HL-60 (cell line): ENCODE measurements around the gene FN3KRP.
A peak's percentile ranks its signal among the peaks of the same experiment; 100 is the strongest.

Source experiments
- GABPA ChIP-seq: IDR thresholded peaks from 2 replicates; pipeline ENCODE4 v1.6.1; 2012; ENCODE audit warnings: low read depth
- POLR2AphosphoS5 ChIP-seq: IDR thresholded peaks from 2 replicates; pipeline ENCODE4 v1.6.1; 2012; ENCODE audit warnings: low read depth
- SPI1 ChIP-seq: IDR thresholded peaks from 2 replicates; pipeline ENCODE4 v1.6.1; 2012; ENCODE audit warnings: low read depth, mild to moderate bottlenecking, borderline replicate concordance
- TF ChIP-seq, protein P1 (sequence below): IDR thresholded peaks from one replicate; pipeline ENCODE4 v1.5.1; 2011; ENCODE audit warnings: low read length, control low read depth, inconsistent platforms; ENCODE audit not compliant: insufficient read depth
- TF ChIP-seq, protein P2 (sequence below): IDR thresholded peaks from 2 replicates; pipeline ENCODE4 v1.6.1; 2012; ENCODE audit warnings: low read depth; ENCODE audit not compliant: insufficient replicate concordance

DNA sequence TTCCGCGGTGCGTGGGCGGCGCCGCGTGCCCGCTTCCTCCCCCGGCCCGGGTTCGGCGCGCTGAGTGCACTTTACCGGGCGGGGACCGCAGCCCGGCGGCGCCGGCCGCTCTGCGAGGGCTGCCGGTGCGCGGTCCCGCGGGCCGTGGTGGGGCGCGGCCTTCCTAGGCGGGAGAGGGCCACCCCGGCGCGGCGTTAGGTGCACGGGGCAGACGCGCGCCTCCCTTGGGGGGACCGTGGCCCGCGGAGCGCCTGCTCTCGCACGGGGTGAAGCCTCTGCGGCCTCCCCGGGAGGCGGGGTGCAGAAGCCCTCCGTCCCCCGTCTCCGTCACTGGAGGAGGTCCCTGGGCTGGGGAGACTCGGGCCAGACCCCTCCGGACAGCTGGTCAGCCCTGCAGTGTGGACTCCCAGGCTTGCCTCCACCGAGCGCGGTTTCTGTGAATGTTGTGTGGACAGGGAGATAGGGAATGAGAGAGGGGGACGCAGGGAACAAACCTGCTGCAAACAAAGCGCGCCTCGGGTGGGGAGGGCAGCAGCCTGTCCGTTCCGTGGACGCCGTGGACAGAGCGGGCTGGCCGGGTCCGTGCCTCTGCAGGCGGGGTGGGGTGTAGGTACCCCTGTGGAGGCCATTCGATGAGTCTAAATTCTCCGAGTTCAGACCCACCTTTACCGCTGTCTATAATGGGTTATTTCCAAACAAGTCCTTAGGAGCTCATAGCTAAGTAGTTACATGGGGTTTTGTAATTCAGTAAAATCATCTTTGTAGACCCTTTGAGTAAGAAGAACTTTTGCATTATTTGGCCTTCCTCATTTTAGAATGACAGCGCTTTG is 36.1 kb downstream of the FN3KRP start:
- TF ChIP-seq, protein P1, sequence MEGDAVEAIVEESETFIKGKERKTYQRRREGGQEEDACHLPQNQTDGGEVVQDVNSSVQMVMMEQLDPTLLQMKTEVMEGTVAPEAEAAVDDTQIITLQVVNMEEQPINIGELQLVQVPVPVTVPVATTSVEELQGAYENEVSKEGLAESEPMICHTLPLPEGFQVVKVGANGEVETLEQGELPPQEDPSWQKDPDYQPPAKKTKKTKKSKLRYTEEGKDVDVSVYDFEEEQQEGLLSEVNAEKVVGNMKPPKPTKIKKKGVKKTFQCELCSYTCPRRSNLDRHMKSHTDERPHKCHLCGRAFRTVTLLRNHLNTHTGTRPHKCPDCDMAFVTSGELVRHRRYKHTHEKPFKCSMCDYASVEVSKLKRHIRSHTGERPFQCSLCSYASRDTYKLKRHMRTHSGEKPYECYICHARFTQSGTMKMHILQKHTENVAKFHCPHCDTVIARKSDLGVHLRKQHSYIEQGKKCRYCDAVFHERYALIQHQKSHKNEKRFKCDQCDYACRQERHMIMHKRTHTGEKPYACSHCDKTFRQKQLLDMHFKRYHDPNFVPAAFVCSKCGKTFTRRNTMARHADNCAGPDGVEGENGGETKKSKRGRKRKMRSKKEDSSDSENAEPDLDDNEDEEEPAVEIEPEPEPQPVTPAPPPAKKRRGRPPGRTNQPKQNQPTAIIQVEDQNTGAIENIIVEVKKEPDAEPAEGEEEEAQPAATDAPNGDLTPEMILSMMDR = no peak
- TF ChIP-seq POLR2AphosphoS5 = no peak
- no peak for TF ChIP-seq GABPA
- TF ChIP-seq, protein P2, sequence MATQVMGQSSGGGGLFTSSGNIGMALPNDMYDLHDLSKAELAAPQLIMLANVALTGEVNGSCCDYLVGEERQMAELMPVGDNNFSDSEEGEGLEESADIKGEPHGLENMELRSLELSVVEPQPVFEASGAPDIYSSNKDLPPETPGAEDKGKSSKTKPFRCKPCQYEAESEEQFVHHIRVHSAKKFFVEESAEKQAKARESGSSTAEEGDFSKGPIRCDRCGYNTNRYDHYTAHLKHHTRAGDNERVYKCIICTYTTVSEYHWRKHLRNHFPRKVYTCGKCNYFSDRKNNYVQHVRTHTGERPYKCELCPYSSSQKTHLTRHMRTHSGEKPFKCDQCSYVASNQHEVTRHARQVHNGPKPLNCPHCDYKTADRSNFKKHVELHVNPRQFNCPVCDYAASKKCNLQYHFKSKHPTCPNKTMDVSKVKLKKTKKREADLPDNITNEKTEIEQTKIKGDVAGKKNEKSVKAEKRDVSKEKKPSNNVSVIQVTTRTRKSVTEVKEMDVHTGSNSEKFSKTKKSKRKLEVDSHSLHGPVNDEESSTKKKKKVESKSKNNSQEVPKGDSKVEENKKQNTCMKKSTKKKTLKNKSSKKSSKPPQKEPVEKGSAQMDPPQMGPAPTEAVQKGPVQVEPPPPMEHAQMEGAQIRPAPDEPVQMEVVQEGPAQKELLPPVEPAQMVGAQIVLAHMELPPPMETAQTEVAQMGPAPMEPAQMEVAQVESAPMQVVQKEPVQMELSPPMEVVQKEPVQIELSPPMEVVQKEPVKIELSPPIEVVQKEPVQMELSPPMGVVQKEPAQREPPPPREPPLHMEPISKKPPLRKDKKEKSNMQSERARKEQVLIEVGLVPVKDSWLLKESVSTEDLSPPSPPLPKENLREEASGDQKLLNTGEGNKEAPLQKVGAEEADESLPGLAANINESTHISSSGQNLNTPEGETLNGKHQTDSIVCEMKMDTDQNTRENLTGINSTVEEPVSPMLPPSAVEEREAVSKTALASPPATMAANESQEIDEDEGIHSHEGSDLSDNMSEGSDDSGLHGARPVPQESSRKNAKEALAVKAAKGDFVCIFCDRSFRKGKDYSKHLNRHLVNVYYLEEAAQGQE = no peak
- TF ChIP-seq SPI1 = peak; percentile 32; the same call in 1 of the 2 replicates
